ENCODE results near the gene SND1.
A peak's percentile ranks its signal among the peaks of the same experiment; 100 is the strongest.

SND1 gene

DNA sequence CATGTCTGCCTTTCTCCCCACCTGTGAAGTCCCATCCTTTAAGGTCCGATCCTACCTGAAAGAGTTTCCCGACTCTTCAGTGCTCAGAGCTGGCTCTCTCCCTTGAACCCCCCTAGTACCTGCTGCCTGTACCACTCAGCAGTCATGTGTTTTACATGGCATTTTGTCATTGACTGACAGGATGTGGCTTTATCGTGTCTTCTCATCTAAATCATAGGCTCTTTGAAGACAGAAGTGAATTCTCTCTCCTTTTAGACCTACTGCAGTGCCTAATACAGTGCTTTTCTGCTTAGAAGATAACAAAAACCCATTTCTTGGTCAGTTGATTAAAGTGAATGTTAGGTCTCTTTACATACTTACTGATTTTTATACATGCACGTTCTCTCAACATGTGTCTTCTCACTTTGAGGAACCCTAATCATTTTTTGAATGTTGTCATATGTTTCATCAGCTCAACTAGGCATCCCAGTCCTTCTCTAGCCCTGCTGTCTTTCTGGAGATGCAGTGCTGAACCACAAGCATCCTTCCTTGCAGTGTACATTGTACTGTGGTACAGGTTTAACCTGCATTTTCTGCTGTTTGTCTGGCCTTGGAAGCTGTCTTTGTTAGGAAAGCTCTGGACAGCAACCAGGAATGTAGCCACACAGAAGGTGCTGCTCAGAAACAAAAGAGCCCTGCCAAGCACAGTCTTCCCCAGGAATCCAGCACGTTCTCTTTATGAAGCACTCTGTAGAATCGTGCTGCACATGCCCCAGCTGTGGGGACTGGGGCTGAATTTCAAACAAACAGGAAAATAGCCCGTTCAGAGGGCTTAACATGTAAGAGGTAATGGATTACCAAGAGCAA, 407.4 kb downstream of the SND1 start:
- DNase-seq (ENCODE audit: low read depth): peak; percentile 60
- in situ Hi-C loops (cut with HindIII; ENCODE audit: low sequenced_read_pairs): no loop called here
- TF ChIP-seq, protein P1, sequence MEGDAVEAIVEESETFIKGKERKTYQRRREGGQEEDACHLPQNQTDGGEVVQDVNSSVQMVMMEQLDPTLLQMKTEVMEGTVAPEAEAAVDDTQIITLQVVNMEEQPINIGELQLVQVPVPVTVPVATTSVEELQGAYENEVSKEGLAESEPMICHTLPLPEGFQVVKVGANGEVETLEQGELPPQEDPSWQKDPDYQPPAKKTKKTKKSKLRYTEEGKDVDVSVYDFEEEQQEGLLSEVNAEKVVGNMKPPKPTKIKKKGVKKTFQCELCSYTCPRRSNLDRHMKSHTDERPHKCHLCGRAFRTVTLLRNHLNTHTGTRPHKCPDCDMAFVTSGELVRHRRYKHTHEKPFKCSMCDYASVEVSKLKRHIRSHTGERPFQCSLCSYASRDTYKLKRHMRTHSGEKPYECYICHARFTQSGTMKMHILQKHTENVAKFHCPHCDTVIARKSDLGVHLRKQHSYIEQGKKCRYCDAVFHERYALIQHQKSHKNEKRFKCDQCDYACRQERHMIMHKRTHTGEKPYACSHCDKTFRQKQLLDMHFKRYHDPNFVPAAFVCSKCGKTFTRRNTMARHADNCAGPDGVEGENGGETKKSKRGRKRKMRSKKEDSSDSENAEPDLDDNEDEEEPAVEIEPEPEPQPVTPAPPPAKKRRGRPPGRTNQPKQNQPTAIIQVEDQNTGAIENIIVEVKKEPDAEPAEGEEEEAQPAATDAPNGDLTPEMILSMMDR (IDR thresholded peaks at IDR 0.05; ENCODE audit: low read depth, low read length, missing control alignments): no peak
- H3K4me3 ChIP-seq (ENCODE audit: low read depth, low read length): no peak overlapping the region

DNA sequence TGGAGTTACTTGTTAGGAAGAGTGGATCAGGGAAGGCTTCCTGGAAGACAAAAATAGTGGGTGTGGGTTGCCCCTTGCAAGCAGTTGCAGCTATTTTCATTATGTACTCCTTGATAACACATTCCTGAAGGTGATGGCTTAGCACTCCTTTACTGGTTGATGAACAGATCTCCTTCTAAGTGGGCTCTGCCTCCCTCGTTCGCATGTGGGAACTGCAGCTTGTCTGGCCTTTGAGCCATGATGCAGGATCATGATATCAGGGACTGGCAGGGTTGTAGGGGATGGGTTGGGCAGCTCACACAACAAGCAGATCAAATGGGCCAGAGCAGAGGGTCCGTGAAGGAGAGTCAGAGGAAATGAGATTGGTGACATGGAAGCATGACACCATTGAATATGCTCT, 408.0 kb downstream of the SND1 start:
- no peak overlapping the region for H3K4me3 ChIP-seq (ENCODE audit: low read depth, low read length)
- no peak for DNase-seq (ENCODE audit: low read depth)
- TF ChIP-seq, protein P1 (IDR thresholded peaks at IDR 0.05; ENCODE audit: low read depth, low read length, missing control alignments): peak; percentile 25
- in situ Hi-C loops (cut with HindIII; ENCODE audit: low sequenced_read_pairs): no loop called here

DNA sequence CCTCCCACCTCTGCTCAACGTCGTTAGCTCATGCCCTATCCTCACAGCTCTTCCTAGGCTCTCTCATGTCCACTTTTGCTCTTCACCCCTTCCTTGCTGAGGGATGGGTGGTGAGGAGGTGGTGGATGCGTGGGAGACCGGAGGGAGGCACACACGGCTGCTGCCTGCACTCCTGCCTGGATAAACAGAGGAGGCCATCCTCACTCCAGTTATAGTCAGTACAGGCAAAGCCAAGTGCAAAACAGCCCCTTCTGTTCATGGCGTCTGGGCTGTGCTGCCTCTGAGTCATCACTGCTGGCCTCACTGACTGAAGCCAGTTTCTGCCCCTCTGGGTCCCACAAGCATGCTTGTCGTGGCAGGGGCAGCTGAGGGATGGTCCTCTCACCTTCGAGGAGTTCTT, 411.1 kb downstream of the SND1 start:
- in situ Hi-C loops (cut with HindIII; ENCODE audit: low sequenced_read_pairs): no loop called here
- DNase-seq (ENCODE audit: low read depth): no peak
- TF ChIP-seq, protein P1 (IDR thresholded peaks at IDR 0.05; ENCODE audit: low read depth, low read length, missing control alignments): no peak
- no peak overlapping the region for H3K4me3 ChIP-seq (ENCODE audit: low read depth, low read length)

DNA sequence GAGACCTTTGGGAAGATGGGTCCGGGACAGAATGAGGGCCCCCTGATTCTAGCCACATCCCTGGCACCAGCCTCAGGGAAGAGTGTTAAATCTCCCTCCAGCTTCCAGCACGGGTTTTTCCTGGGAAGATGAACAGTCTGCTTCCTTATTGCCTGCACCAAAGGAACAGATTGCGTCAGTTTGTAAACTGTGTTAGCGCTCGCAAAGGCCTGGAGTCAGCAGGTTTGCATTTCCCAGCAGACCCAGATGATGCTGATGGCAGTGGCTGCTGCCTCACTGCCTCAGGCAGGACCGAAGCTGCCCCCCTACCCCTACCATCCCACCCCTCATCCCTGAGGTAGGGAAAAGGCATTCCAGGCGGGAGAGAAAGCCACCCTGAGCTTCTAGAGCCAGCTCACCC, 413.9 kb downstream of the SND1 start:
- no peak overlapping the region for H3K4me3 ChIP-seq (ENCODE audit: low read depth, low read length)
- DNase-seq (ENCODE audit: low read depth): no peak
- TF ChIP-seq, protein P1 (IDR thresholded peaks at IDR 0.05; ENCODE audit: low read depth, low read length, missing control alignments): no peak
- in situ Hi-C loops (cut with HindIII; ENCODE audit: low sequenced_read_pairs): no loop called here

DNA sequence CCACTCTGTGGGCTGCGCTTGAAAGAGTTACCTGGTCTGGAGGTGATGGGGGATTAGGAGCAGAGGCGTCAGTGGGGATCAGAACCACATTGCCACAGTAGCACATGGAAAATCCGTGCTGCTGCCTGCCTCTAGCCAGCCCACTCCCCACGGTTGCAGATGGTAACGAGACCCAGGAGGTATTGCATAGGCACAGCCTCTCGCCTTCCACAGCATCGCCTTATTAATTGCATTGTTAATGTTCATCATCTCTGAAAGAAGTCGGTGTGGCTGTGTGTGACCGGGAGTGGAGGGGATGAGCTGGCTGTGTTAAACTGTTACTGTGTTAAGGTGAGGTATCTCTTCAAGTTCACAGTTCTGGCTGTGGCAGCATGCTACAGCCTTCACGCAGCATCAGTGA, 414.4 kb downstream of the SND1 start:
- DNase-seq (ENCODE audit: low read depth): no peak
- H3K4me3 ChIP-seq (ENCODE audit: low read depth, low read length): no peak overlapping the region
- TF ChIP-seq, protein P1 (IDR thresholded peaks at IDR 0.05; ENCODE audit: low read depth, low read length, missing control alignments): no peak
- in situ Hi-C loops (cut with HindIII; ENCODE audit: low sequenced_read_pairs): no loop called here

DNA sequence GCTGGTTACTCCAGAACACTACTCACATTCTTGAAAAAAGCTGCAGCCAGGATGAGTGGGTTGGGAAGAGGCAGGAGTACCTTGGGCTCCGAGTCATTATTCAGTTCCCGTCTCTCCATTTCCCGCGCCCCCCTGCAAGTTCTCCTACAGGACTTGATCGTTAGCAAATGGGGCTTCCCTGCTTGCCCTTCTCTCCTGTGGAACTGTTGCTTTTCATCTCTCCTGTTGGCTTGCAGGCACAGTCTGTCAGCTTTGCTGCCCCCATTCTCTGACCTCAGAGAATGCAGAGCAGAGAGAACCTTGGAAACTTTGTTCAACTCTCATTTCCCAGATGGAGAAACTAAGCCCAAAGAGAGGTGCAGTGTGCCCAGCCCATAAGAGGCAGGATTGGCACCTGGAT, 414.9 kb downstream of the SND1 start:
- DNase-seq (ENCODE audit: low read depth): no peak
- no peak overlapping the region for H3K4me3 ChIP-seq (ENCODE audit: low read depth, low read length)
- in situ Hi-C loops (cut with HindIII; ENCODE audit: low sequenced_read_pairs): no loop called here
- TF ChIP-seq, protein P1 (IDR thresholded peaks at IDR 0.05; ENCODE audit: low read depth, low read length, missing control alignments): no peak

Measured in astrocyte of the cerebellum (primary cell).